ENCODE results near the gene ARHGAP31. TPM values are rescaled to one million over a fixed set of nuclear protein-coding genes. Genes with fewer than 3 reads are reported as not detected.
"Not testable (repeated sequence)": the region's sequence is repeated elsewhere in the genome, so short reads cannot be mapped to it uniquely, and the experiment has no call there.

ARHGAP31 gene
- total RNA-seq, 1 donor from 2014 or later = 6.3 TPM

DNA sequence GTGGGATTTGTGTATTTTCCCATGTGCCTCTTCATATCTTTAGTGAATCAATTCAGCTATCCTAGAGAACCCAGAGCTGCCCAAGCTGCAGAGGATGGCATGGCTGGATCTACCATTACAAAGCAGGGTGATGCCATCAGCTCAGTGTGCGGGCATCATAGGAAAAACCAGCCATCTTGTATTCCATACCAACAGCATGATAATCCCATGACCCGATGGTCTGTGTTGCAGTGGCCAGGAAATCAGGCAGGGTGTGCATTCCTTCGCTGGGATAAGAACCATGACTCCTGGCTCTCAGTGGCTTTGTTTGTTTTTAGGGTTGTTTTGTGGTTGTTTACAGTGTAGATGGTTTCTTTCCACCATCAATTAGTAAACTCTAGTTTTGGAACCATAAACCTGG, 36.0 kb downstream of the ARHGAP31 start:
- no peaks in the 10 kb centered on the region for H3K36me3 Mint-ChIP-seq (ENCODE audit: low read depth)
- no peak overlapping the region for H3K27ac Mint-ChIP-seq (ENCODE audit: unreplicated experiment)
- H3K4me3 Mint-ChIP-seq = no peak overlapping the region
- DNase-seq (ENCODE audit: low read depth, low spot score) = no peak
- no peaks in the 10 kb centered on the region for H3K9me3 Mint-ChIP-seq
- H3K27me3 Mint-ChIP-seq (ENCODE audit: low read depth) = peaks cover 4% of the 10 kb centered on the region
- H3K4me1 Mint-ChIP-seq = peaks cover 39% of the 10 kb centered on the region
- TF ChIP-seq, protein P1, sequence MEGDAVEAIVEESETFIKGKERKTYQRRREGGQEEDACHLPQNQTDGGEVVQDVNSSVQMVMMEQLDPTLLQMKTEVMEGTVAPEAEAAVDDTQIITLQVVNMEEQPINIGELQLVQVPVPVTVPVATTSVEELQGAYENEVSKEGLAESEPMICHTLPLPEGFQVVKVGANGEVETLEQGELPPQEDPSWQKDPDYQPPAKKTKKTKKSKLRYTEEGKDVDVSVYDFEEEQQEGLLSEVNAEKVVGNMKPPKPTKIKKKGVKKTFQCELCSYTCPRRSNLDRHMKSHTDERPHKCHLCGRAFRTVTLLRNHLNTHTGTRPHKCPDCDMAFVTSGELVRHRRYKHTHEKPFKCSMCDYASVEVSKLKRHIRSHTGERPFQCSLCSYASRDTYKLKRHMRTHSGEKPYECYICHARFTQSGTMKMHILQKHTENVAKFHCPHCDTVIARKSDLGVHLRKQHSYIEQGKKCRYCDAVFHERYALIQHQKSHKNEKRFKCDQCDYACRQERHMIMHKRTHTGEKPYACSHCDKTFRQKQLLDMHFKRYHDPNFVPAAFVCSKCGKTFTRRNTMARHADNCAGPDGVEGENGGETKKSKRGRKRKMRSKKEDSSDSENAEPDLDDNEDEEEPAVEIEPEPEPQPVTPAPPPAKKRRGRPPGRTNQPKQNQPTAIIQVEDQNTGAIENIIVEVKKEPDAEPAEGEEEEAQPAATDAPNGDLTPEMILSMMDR (conservative IDR thresholded peaks at IDR 0.05) = no peak

DNA sequence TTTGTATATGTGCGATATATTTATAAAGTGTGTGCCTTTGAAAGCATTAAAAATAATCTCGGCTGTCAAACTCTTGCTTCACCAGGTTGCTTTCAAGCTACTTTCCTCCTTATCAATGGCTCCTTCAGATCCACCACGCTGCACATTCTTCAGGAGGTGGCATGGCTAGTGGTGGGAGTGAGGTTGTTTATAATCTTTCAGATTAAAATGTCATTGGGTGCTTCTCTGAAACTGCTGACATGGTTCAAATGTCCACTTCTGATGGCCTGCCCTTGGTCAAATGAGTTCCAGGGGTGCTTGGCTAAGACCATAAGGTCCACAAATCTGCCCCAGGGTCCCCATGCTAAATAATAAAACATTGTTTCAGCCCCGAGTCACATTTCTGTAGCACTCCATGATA, 36.7 kb downstream of the ARHGAP31 start:
- no peaks in the 10 kb centered on the region for H3K36me3 Mint-ChIP-seq (ENCODE audit: low read depth)
- TF ChIP-seq, protein P1 (conservative IDR thresholded peaks at IDR 0.05) = no peak
- peaks cover 2% of the 10 kb centered on the region for H3K27me3 Mint-ChIP-seq (ENCODE audit: low read depth)
- no peaks in the 10 kb centered on the region for H3K9me3 Mint-ChIP-seq
- H3K4me1 Mint-ChIP-seq = peaks cover 39% of the 10 kb centered on the region
- H3K27ac Mint-ChIP-seq (ENCODE audit: unreplicated experiment) = no peak overlapping the region
- DNase-seq (ENCODE audit: low read depth, low spot score) = no peak
- H3K4me3 Mint-ChIP-seq = peak overlapping the region; percentile 53

DNA sequence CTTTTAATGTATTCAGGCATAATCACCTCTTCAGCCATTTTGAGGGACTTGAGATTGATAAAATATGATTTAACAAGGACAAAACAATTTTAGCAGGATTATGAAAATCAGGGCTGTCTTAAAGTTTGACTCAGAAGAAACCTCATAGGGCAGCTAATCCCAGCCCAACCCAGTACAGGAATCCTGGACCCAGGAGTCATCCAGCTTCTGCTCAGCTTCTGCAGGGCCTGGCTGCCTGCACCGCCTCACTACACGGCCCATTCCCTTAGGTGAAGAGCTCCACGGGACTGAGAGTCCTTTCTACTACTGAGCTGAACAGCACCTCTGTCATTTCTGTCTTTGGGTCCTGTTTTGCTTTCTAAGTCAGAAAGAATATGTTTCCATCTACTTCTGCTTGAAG, 37.5 kb downstream of the ARHGAP31 start:
- Mint-ChIP-seq H3K4me3 (no peak overlapping the region), H3K27ac (ENCODE audit: unreplicated experiment) (no peak overlapping the region)
- TF ChIP-seq, protein P1 (conservative IDR thresholded peaks at IDR 0.05) = no peak

DNA sequence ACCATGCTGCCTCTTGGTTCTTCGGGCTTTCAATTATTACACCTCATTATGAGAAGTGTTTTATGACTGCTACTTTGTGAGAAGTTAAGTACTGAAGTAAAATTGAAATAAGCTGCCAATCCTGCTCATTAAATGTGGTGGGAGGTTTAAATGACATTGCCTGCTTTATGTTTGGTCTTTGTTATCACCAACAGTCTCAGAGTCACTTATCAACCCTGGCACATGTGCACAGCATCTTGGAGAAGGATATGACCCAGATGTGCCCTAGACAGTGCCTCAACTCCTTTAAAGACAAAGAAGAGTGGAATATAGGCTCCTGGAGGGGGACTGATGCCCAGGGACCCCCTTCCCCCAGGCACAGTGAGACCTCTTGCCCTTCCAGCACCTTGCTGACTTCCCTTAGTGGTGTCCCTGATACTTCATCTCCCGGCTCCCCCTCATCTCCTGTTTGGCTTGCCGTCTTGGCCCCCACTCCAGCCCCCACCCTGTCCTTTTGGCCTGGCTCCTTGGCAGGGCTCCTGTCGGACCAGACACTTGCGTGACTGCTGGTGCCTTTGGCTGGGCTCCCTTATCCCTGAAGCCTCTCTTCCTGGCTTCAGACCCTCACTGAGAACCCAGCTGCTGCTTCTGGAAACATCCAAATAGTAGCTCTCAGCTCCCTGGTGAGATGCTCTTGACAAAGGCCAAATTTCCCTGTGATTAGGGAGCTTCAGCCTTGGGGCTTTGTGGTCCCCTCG, 39.8 kb downstream of the ARHGAP31 start:
- H3K27ac Mint-ChIP-seq (ENCODE audit: unreplicated experiment) = no peak overlapping the region
- DNase-seq (ENCODE audit: low read depth, low spot score) = no peak
- H3K27me3 Mint-ChIP-seq (ENCODE audit: low read depth) = no peaks in the 10 kb centered on the region
- H3K4me1 Mint-ChIP-seq = peaks cover 33% of the 10 kb centered on the region
- no peak overlapping the region for H3K4me3 Mint-ChIP-seq
- H3K9me3 Mint-ChIP-seq = peaks cover 6% of the 10 kb centered on the region
- TF ChIP-seq, protein P1 (conservative IDR thresholded peaks at IDR 0.05) = no peak
- no peaks in the 10 kb centered on the region for H3K36me3 Mint-ChIP-seq (ENCODE audit: low read depth)

More for the DNA sequence above, 37.5 kb downstream of the ARHGAP31 start:
- Mint-ChIP-seq H3K9me3 (peaks cover 2% of the 10 kb centered on the region), H3K27me3 (ENCODE audit: low read depth) (no peaks in the 10 kb centered on the region), H3K36me3 (ENCODE audit: low read depth) (no peaks in the 10 kb centered on the region), H3K4me1 (peaks cover 39% of the 10 kb centered on the region)
- no peak for DNase-seq (ENCODE audit: low read depth, low spot score)

DNA sequence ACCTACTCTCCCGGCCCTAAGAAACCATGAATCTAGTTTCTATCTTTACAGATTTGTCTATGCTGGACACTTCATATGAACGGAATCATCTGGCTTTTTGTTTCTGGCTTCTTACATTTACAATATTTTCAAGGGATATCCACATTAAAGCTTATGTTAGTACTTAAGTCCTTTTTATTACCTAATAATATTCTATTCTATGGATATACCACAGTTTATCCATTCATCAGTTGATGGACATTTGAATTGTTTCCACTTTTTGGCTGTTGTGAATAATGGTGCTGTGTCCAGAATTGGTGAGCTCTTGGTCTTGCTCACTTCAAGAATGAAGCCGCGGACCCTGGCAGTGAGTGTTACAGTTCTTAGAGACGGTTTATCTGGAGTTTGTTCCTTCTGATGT, 42.6 kb downstream of the ARHGAP31 start:
- no peak overlapping the region for H3K27ac Mint-ChIP-seq (ENCODE audit: unreplicated experiment)
- TF ChIP-seq, protein P1 (conservative IDR thresholded peaks at IDR 0.05) = no peak
- no peaks in the 10 kb centered on the region for H3K27me3 Mint-ChIP-seq (ENCODE audit: low read depth)
- H3K9me3 Mint-ChIP-seq = peaks cover 6% of the 10 kb centered on the region
- no peak overlapping the region for H3K4me3 Mint-ChIP-seq
- no peaks in the 10 kb centered on the region for H3K36me3 Mint-ChIP-seq (ENCODE audit: low read depth)
- no peak for DNase-seq (ENCODE audit: low read depth, low spot score)
- H3K4me1 Mint-ChIP-seq = peaks cover 9% of the 10 kb centered on the region

DNA sequence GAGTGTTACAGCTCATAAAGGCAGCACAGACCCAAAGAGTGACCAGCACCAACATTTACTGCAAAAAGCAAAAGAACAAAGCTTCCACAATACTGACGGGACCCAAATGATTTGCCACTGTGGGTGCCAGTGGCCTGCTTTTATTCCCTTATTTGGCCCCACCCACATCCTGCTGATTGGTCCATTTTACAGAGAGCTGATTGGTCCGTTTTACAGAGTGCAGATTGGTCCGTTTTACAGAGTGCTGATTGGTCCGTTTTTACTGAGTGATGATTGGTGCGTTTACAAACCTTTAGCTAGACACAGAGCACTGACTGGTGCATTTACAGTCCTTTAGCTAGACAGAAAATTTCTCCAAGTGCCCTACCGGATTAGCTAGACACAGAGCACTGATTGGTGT, 43.2 kb downstream of the ARHGAP31 start:
- not testable (repeated sequence) for H3K4me3 Mint-ChIP-seq; H3K27ac Mint-ChIP-seq (ENCODE audit: unreplicated experiment); H3K36me3 Mint-ChIP-seq (ENCODE audit: low read depth); DNase-seq (ENCODE audit: low read depth, low spot score); H3K4me1 Mint-ChIP-seq; H3K9me3 Mint-ChIP-seq; H3K27me3 Mint-ChIP-seq (ENCODE audit: low read depth)
